Keratinocyte (primary cell): ENCODE results near the gene FANCC. TPM values are rescaled to one million over a fixed set of nuclear protein-coding genes. Genes with fewer than 3 reads are reported as not detected.

Experiments used
- DNase-seq: peaks from one replicate; pipeline ENCODE4 v3.0.0-alpha.2; 2011; ENCODE audit warnings: low read depth, missing footprints, low spot score
- FAIRE-seq: peaks from 2 replicates; lab custom pipeline; 2011; peaks lifted over from hg19 to GRCh38; lab: Jason Lieb, UNC
- H2AFZ ChIP-seq: 2 replicates; pipeline ENCODE4 v1.6.0; 2012; ENCODE audit warnings: low read length, control low read depth, inconsistent platforms; ENCODE audit not compliant: control insufficient read depth
- H3K27ac ChIP-seq: 2 replicates; pipeline ENCODE4 v1.5.1; 2011; ENCODE audit warnings: low read length; ENCODE audit not compliant: control insufficient read depth, insufficient read depth
- H3K27me3 ChIP-seq: 3 replicates; pipeline ENCODE4 v1.6.0; 2011; ENCODE audit warnings: low read length; ENCODE audit not compliant: control insufficient read depth, insufficient read depth; ENCODE audit errors: extremely low read depth
- H3K36me3 ChIP-seq, 2 experiments: 2 replicates in 1 of 2; 3 replicates in 1 of 2; pipeline ENCODE4 v1.5.1; 2011; ENCODE audit warnings: low read length in 2 of 2, mild to moderate bottlenecking in 1 of 2; ENCODE audit not compliant: control insufficient read depth in 2 of 2, insufficient read depth in 2 of 2; ENCODE audit errors: extremely low read depth in 1 of 2
- H3K4me1 ChIP-seq: 3 replicates; pipeline ENCODE4 v1.5.1; 2011; ENCODE audit warnings: low read length; ENCODE audit not compliant: control insufficient read depth, insufficient read depth; ENCODE audit errors: extremely low read depth
- H3K4me2 ChIP-seq: 3 replicates; pipeline ENCODE4 v1.6.0; 2011; ENCODE audit warnings: low read depth, low read length; ENCODE audit not compliant: control insufficient read depth, insufficient read depth; ENCODE audit errors: extremely low read depth
- H3K4me3 ChIP-seq, 3 experiments: fragments of 200-600 bp in 1 of 3; sonication (generic) in 1 of 3; 2 replicates in 2 of 3; 3 replicates in 1 of 3; pipeline ENCODE4 v1.5.1; 2011 to 2016; ENCODE audit warnings: low read length in 3 of 3, mild to moderate bottlenecking in 3 of 3, control low read depth in 2 of 3, inconsistent platforms in 1 of 3, low read depth in 1 of 3, mixed read lengths in 1 of 3, mixed run types in 1 of 3, moderate library complexity in 1 of 3; ENCODE audit not compliant: control insufficient read depth in 2 of 3, insufficient read depth in 2 of 3; ENCODE audit errors: extremely low read depth in 1 of 3
- H3K79me2 ChIP-seq: 2 replicates; pipeline ENCODE4 v1.6.0; 2012; ENCODE audit warnings: low read length; ENCODE audit not compliant: control insufficient read depth, insufficient read depth
- H3K9ac ChIP-seq: 3 replicates; pipeline ENCODE4 v1.6.0; 2011; ENCODE audit warnings: low read length; ENCODE audit not compliant: control insufficient read depth, insufficient read depth; ENCODE audit errors: extremely low read depth
- H3K9me1 ChIP-seq: 3 replicates; pipeline ENCODE4 v1.6.0; 2011; ENCODE audit warnings: low read length; ENCODE audit not compliant: control insufficient read depth, insufficient read depth; ENCODE audit errors: extremely low read depth
- H3K9me3 ChIP-seq: 2 replicates; pipeline ENCODE4 v1.5.1; 2012; ENCODE audit warnings: low read depth, low read length; ENCODE audit not compliant: control insufficient read depth
- H4K20me1 ChIP-seq: 3 replicates; pipeline ENCODE4 v1.6.0; 2011; ENCODE audit warnings: low read length; ENCODE audit not compliant: control insufficient read depth, insufficient read depth; ENCODE audit errors: extremely low read depth
- CTCF ChIP-seq, 3 experiments: IDR thresholded peaks in 1 of 3; conservative IDR thresholded peaks in 1 of 3; optimal IDR thresholded peaks in 1 of 3; 2 replicates in 2 of 3; 3 replicates in 1 of 3; pipeline versions ENCODE3 to v1.5.1; 2011; ENCODE audit warnings: low read length in 3 of 3, mild to moderate bottlenecking in 3 of 3, moderate library complexity in 2 of 3, control low read depth in 1 of 3, inconsistent platforms in 1 of 3; ENCODE audit not compliant: insufficient read depth in 2 of 3; ENCODE audit errors: extremely low read depth in 1 of 3
- EZH2 ChIP-seq: IDR thresholded peaks from one replicate; pipeline ENCODE4 v1.6.1; 2012; ENCODE audit warnings: inconsistent platforms, mild to moderate bottlenecking, low read length, moderate library complexity
- dilution Hi-C: fragments of 300-500 bp; cut with MboI; formaldehyde crosslinking; loops from one replicate; pipeline ENCODE4 v1.7.0; 2020; ENCODE audit warnings: low sequenced_read_pairs; ENCODE audit not compliant: extremely low pct_ligation_motif_present
- polyA plus RNA-seq, 5 experiments: library from polyadenylated mRNA; depleted of rRNA in 3 of 5; stranded (reverse) in 3 of 5; stranded (forward) in 1 of 5; unstranded in 1 of 5; fragments of >200 nt; gene quantifications; 1 replicate in 1 of 5; 2 replicates in 3 of 5; 3 replicates in 1 of 5; pipeline versions ENCODE4 v1.2.1 to v1.2.3, GENCODE V29; 2011 to 2012; ENCODE audit warnings: missing spikeins in 2 of 5, low read depth in 1 of 5, low replicate concordance in 1 of 5

The FANCC gene
- polyA plus RNA-seq, 1 donor (not counting 4 experiments of a cell fraction or from before 2014, with no cell fraction given), result 8.3 TPM

- H3K4me1 ChIP-seq, result peaks cover 50% of the 10 kb centered on the region
- peaks cover 7 to 9% of the 10 kb centered on the region in 2 experiments for H3K36me3 ChIP-seq
- H3K27ac ChIP-seq, result peak overlapping the region; percentile 91
- TF ChIP-seq CTCF (optimal IDR thresholded peaks at IDR 0.05 in 1 of 3, IDR thresholded peaks at IDR 0.05 in 1 of 3, conservative IDR thresholded peaks at IDR 0.05 in 1 of 3; ENCODE audit: extremely low read depth in 1 of 3, insufficient read depth in 2 of 3, low read length in 3 of 3) (peak in 2 of 3 experiments; percentile 11 to 24), EZH2 (no peak)
- peak overlapping the region; percentile 66 for H3K9ac ChIP-seq
- H3K4me3 ChIP-seq, result no peak overlapping the region
- DNase-seq (peak; percentile 81), FAIRE-seq (peak; percentile 99)
- H3K79me2 ChIP-seq, result no peaks in the 10 kb centered on the region
- peak overlapping the region; percentile 17 for H2AFZ ChIP-seq
- H4K20me1 ChIP-seq, result no peaks in the 10 kb centered on the region
- no peaks in the 10 kb centered on the region for H3K27me3 ChIP-seq
- dilution Hi-C loops, result no loop called here
- H3K9me1 ChIP-seq, result peaks cover 4% of the 10 kb centered on the region
- peak overlapping the region; percentile 63 for H3K4me2 ChIP-seq
- no peaks in the 10 kb centered on the region for H3K9me3 ChIP-seq
Measured at GRCh38 chr9:95105519-95106287, 211.8 kb downstream of the FANCC start.

GRCh38 chr9:95104980-95105379 is 212.5 kb downstream of the FANCC start:
- TF ChIP-seq CTCF (optimal IDR thresholded peaks at IDR 0.05 in 1 of 3, IDR thresholded peaks at IDR 0.05 in 1 of 3, conservative IDR thresholded peaks at IDR 0.05 in 1 of 3; ENCODE audit: extremely low read depth in 1 of 3, insufficient read depth in 2 of 3, low read length in 3 of 3), result no peak
- TF ChIP-seq EZH2, result no peak
- peak overlapping the region; percentile 63 for H3K4me2 ChIP-seq
- H3K4me1 ChIP-seq, result peaks cover 57% of the 10 kb centered on the region
- no peaks in the 10 kb centered on the region for H4K20me1 ChIP-seq
- H2AFZ ChIP-seq, result peak overlapping the region; percentile 3
- FAIRE-seq, result no peak
- no peak overlapping the region for H3K4me3 ChIP-seq
- peak overlapping the region; percentile 91 for H3K27ac ChIP-seq
- no peaks in the 10 kb centered on the region for H3K27me3 ChIP-seq
- dilution Hi-C loops, result no loop called here
- H3K79me2 ChIP-seq, result no peaks in the 10 kb centered on the region
- no peaks in the 10 kb centered on the region for H3K9me3 ChIP-seq
- peaks cover 6 to 9% of the 10 kb centered on the region in 2 experiments for H3K36me3 ChIP-seq
- DNase-seq, result no peak
- peaks cover 4% of the 10 kb centered on the region for H3K9me1 ChIP-seq
- peak overlapping the region; percentile 66 for H3K9ac ChIP-seq
